Tibial artery (tissue), 4 donors: Measurements from ENCODE around the gene AXIN1.

ENCODE experiments used
- DNase-seq, 2 donors: peaks; one replicate each; pipeline ENCODE4 v3.0.0-alpha.2; 2019
- H3K27ac ChIP-seq, 2 donors: fragments of 200-600 bp; sonication (generic) in 1 of 2; 1 replicate in 1 of 2; 2 replicates in 1 of 2; pipeline ENCODE4 v1.5.1; 2018 to 2019; ENCODE audit warnings: mild to moderate bottlenecking in 1 of 2
- H3K27me3 ChIP-seq, 2 donors: fragments of 200-600 bp; sonication (generic) in 1 of 2; one replicate each; pipeline versions ENCODE4 v1.5.1 to v1.6.0; 2016 to 2019
- H3K36me3 ChIP-seq, 3 donors: fragments of 200-600 bp; sonication (generic) in 2 of 3; one replicate each; pipeline ENCODE4 v1.5.1; 2016 to 2019; ENCODE audit warnings: mild to moderate bottlenecking in 2 of 3
- H3K4me1 ChIP-seq, 4 donors: fragments of 200-600 bp; sonication (generic) in 2 of 4; 1 replicate in 3 of 4; 2 replicates in 1 of 4; pipeline ENCODE4 v1.5.1; 2016 to 2019
- H3K4me3 ChIP-seq, 2 donors: fragments of 200-600 bp; sonication (generic) in 1 of 2; 1 replicate in 1 of 2; 2 replicates in 1 of 2; pipeline ENCODE4 v1.5.1; 2018 to 2019; ENCODE audit warnings: mild to moderate bottlenecking in 2 of 2
- H3K9me3 ChIP-seq, 3 donors: fragments of 200-600 bp; sonication (generic) in 1 of 3; one replicate each; pipeline ENCODE4 v1.5.1; 2016 to 2019
- CTCF ChIP-seq, 2 experiments: fragments of 200-600 bp in 1 of 2; fragments of 450-650 bp in 1 of 2; IDR thresholded peaks; one replicate each; pipeline ENCODE4 v1.5.1; 2017 to 2019; ENCODE audit warnings: antibody characterized with exemption in 2 of 2, mild to moderate bottlenecking in 1 of 2, moderate library complexity in 1 of 2
- intact Hi-C: fragments of 100-400 bp; cut with DNase I; formaldehyde crosslinking; loops from one replicate; pipeline ENCODE4 v1.15.0; 2023; ENCODE audit warnings: low total_unique reads

Gene AXIN1

GRCh38 chr16:373848-374615 is 21.5 kb upstream of the AXIN1 start:
- H3K36me3 ChIP-seq: peaks cover 16 to 72% (median 52%) of the 10 kb centered on the region in 3 donors

GRCh38 chr16:373020-373598 is 20.6 kb upstream of the AXIN1 start:
- DNase-seq: no peak
- intact Hi-C loops: no loop called here
- Histone ChIP-seq H3K4me3 (no peak overlapping the region), H3K4me1 (peaks cover 6 to 19% (median 16%) of the 10 kb centered on the region in 4 donors), H3K36me3 (peaks cover 24 to 82% (median 61%) of the 10 kb centered on the region in 3 donors), H3K27ac (no peak overlapping the region), H3K27me3 (no peaks in the 10 kb centered on the region), H3K9me3 (no peaks in the 10 kb centered on the region)
- no peak for TF ChIP-seq CTCF (IDR thresholded peaks at IDR 0.05)

More at GRCh38 chr16:373848-374615, 21.5 kb upstream of the AXIN1 start:
- DNase-seq: no peak
- Histone ChIP-seq H3K27me3 (no peaks in the 10 kb centered on the region), H3K27ac (no peak overlapping the region), H3K4me3 (no peak overlapping the region), H3K4me1 (peaks cover 6 to 19% (median 17%) of the 10 kb centered on the region in 4 donors), H3K9me3 (no peaks in the 10 kb centered on the region)
- TF ChIP-seq CTCF (IDR thresholded peaks at IDR 0.05): no peak
- intact Hi-C loops: no loop called here

GRCh38 chr16:372302-372983 is 19.9 kb upstream of the AXIN1 start:
- no peak for TF ChIP-seq CTCF (IDR thresholded peaks at IDR 0.05)
- peaks cover 6 to 19% (median 16%) of the 10 kb centered on the region in 4 donors for H3K4me1 ChIP-seq
- H3K36me3 ChIP-seq: peaks cover 30 to 84% (median 66%) of the 10 kb centered on the region in 3 donors
- DNase-seq: no peak
- H3K27me3 ChIP-seq: no peaks in the 10 kb centered on the region
- no peak overlapping the region for H3K27ac ChIP-seq
- H3K4me3 ChIP-seq: no peak overlapping the region
- intact Hi-C loops: no loop called here
- no peaks in the 10 kb centered on the region for H3K9me3 ChIP-seq

- intact Hi-C loops: no loop called here
- Histone ChIP-seq H3K27me3 (no peaks in the 10 kb centered on the region), H3K4me3 (no peak overlapping the region), H3K36me3 (peaks cover 31 to 84% (median 66%) of the 10 kb centered on the region in 3 donors), H3K9me3 (no peaks in the 10 kb centered on the region), H3K27ac (peak overlapping the region; percentile 76 to 79), H3K4me1 (peaks cover 6 to 19% (median 16%) of the 10 kb centered on the region in 4 donors)
- TF ChIP-seq CTCF (IDR thresholded peaks at IDR 0.05): no peak
- peak in 1 of 2 donors; percentile 68 for DNase-seq
Measured at GRCh38 chr16:371515-372301, 19.2 kb upstream of the AXIN1 start.

- peak overlapping the region; percentile 62 to 65 for H3K4me3 ChIP-seq
- peaks cover 28 to 84% (median 63%) of the 10 kb centered on the region in 3 donors for H3K36me3 ChIP-seq
Measured at GRCh38 chr16:370979-371514, 18.5 kb upstream of the AXIN1 start.

More at GRCh38 chr16:370979-371514, 18.5 kb upstream of the AXIN1 start:
- Histone ChIP-seq H3K27ac (peak overlapping the region; percentile 76 to 79), H3K27me3 (no peaks in the 10 kb centered on the region), H3K4me1 (peaks cover 6 to 19% (median 16%) of the 10 kb centered on the region in 4 donors), H3K9me3 (no peaks in the 10 kb centered on the region)
- TF ChIP-seq CTCF (IDR thresholded peaks at IDR 0.05): no peak
- intact Hi-C loops: no loop called here
- DNase-seq: no peak
